CD4-positive, alpha-beta T cell treated with Interleukin-1 beta for 1 hour (primary cell): ENCODE results near the gene RNF40.
"Not testable (repeated sequence)": the region's sequence is repeated elsewhere in the genome, so short reads cannot be mapped to it uniquely, and the experiment has no call there.

Source experiments
- DNase-seq, 2 donors: peaks; one replicate each; pipeline ENCODE4 v3.0.0-alpha.2; 2020 to 2022

Gene RNF40

GRCh38 chr16:30783280-30784109 lies 21.4 kb downstream of the RNF40 start:
- no peak for DNase-seq

- no peak for DNase-seq
These were observed 22.1 kb downstream of the RNF40 start for GRCh38 chr16:30784215-30784614.

- DNase-seq: no peak
These were observed 23.3 kb downstream of the RNF40 start for GRCh38 chr16:30785126-30786106.

GRCh38 chr16:30786115-30786935 lies 24.2 kb downstream of the RNF40 start:
- no peak for DNase-seq

DNA sequence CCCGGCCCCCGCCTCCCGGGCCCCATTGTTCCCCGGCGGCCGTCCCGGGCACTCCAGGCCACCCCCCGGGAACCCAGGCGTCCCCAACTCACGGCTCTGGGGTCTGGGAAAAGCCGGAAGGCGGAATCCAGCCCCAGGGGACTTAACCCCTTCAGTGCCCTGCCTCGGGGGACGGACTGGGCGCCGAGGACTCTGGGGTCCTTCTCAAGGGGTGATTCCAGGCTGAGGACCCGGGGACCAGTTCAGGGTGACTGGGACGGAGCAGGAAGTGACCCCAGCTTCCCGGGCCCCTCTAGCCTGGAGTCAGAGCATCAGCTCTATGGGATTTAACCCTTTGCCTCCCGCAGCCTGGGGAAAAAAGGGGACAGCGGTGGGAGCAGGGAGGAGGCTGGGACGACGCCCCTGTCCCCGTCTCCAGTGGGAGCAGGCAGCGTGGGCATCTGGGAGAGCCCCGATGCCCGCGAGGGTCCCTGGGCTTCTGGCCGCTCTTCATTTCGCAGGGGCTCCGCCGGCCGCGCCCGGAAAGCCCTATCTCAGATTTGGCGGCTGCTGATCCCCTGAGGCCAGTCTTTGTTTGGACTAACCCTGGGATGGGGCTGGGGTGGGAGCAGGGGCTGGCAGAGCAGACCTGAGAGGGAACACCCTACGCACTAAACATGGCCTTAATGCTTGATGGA lies 25.0 kb downstream of the RNF40 start, which contains the start of gene ZNF629:
ZNF629 (minus strand) TSS at position 270 of the 677 bp plus-strand sequence. CDS start 2,723 bp downstream, outside the sequence.
- peak in 1 of 2 donors; percentile 37 for DNase-seq

GRCh38 chr16:30787613-30788378 lies 25.7 kb downstream of the RNF40 start:
- no peak for DNase-seq

GRCh38 chr16:30793508-30794069 lies 31.5 kb downstream of the RNF40 start:
- no peak for DNase-seq

- DNase-seq: no peak
These were observed 32.5 kb downstream of the RNF40 start for GRCh38 chr16:30794634-30795033.

GRCh38 chr16:30797670-30798309 lies 35.7 kb downstream of the RNF40 start:
- DNase-seq: no peak

GRCh38 chr16:30802936-30803335 lies 40.8 kb downstream of the RNF40 start:
- no peak for DNase-seq

- DNase-seq: no peak
These were observed 42.9 kb downstream of the RNF40 start for GRCh38 chr16:30805056-30805369.

- peak; percentile 54 to 58 for DNase-seq
These were observed 43.4 kb downstream of the RNF40 start for GRCh38 chr16:30805370-30806169.

GRCh38 chr16:30808146-30808545 lies 46.0 kb downstream of the RNF40 start:
- DNase-seq: no peak

DNA sequence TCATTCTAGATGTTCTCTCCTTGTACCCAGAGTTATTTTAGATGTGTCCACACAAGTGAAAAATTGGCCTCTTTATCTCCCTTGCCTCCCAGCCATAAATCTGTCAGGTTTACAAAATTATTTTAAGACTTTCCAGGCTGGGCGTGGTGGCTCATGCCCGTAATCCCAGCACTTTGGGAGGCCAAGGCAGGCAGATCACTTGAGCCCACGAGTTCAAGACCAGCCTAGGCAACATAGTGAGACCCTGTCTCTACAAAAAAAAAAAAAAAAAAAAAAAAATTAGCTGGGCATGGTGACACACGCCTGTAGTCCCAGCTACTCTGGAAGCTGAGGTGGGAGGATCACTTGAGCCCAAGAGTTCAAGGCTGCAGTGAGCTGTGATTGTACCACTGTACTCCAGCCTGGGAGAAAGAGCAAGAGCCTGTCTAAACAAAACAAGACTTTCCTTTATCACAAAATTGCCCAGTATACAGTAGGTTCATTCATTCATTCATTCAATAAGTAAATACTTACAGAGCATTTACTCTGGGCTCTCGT lies 46.8 kb downstream of the RNF40 start:
- not testable (repeated sequence) for DNase-seq

GRCh38 chr16:30809675-30810074 lies 47.6 kb downstream of the RNF40 start:
- DNase-seq: not testable (repeated sequence)

GRCh38 chr16:30813821-30814189 lies 51.7 kb downstream of the RNF40 start:
- no peak for DNase-seq

DNA sequence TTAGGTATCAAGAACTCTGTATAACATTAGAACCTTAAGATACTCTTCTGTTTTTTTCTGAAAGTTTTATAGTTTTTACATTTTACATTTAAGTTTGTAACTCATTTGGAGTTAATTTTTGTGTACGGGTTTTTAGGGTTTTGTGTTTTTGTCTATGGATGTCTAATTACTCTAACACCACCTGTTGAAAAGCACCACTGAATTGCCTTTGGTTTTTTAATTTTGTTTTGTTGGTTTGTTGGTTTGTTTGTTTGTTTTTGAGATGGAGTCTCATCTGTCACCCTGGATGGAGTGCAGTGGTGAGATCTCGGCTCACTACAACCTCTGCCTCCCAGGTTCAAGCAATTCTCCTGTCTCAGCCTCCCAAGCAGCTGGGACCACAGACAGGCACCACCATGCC lies 54.6 kb downstream of the RNF40 start:
- DNase-seq: no peak

DNA sequence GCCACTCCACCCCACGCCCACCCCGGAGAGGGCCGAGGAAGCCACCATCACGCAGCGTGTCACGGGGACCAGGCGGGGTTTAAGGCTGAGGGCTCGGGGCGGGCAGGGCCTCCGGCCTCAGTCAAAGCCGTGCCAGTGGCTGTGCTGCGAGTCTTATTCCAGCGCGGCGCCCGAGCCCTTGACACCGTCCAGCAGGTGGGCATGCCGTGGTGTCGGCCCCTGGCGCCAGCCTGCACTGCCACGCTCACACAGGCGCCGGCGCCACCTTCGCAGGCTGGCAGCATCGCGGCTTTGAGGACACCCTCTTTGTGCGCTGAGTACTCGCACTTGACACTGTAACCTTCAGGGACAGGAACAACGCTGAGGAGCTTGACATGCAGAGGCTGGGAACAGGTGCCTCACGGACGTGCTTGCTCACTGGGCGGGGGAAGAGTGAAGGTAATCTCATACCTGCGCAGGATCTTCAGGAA lies 58.9 kb downstream of the RNF40 start:
- no peak for DNase-seq

DNA sequence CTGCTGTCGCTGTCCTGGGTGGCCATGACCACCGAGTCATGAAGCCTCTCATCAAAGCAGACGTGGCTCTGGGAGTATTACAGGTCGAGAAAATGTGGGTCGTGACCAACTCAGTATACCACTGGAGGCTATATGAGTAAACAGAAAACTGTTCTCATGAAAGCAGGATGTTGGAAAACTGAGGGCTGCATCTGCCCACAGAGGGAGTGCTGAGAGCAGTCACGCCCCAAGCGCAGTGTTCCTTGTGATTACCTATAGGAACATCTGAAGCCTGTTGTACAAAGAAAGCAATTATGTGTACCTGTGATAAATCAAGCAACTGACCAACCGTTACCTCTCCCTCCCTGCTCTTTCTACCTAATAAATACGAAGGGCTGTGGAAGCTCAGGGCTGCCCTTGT lies 59.3 kb downstream of the RNF40 start:
- not testable (repeated sequence) for DNase-seq
